Measurements from ENCODE around the gene MYO7A.

MYO7A gene

GRCh38 chr11:77112641-77113381 lies 15.2 kb upstream of the MYO7A start:
- no peak for DNase-seq

- no peak for DNase-seq
These were observed 14.5 kb upstream of the MYO7A start for GRCh38 chr11:77113382-77114088.

GRCh38 chr11:77114089-77114463 lies 14.0 kb upstream of the MYO7A start:
- DNase-seq = no peak

GRCh38 chr11:77115181-77115611 lies 12.8 kb upstream of the MYO7A start:
- no peak for DNase-seq

- no peak for DNase-seq
These were observed 12.1 kb upstream of the MYO7A start for GRCh38 chr11:77115956-77116355.

GRCh38 chr11:77117492-77117891 lies 10.6 kb upstream of the MYO7A start:
- DNase-seq = no peak

- no peak for DNase-seq
These were observed 10.0 kb upstream of the MYO7A start for GRCh38 chr11:77118086-77118485.

- DNase-seq = no peak
These were observed 9.1 kb upstream of the MYO7A start for GRCh38 chr11:77118971-77119370.

- DNase-seq = no peak
These were observed 8.5 kb upstream of the MYO7A start for GRCh38 chr11:77119531-77119936.

GRCh38 chr11:77120571-77120970 lies 7.5 kb upstream of the MYO7A start:
- no peak for DNase-seq

GRCh38 chr11:77121096-77121640 lies 6.9 kb upstream of the MYO7A start:
- no peak for DNase-seq

- no peak for DNase-seq
These were observed 6.0 kb upstream of the MYO7A start for GRCh38 chr11:77121876-77122575.

GRCh38 chr11:77122576-77123212 lies 5.4 kb upstream of the MYO7A start:
- DNase-seq = no peak

GRCh38 chr11:77123591-77123990 lies 4.5 kb upstream of the MYO7A start:
- DNase-seq = no peak

- no peak for DNase-seq
These were observed 4.0 kb upstream of the MYO7A start for GRCh38 chr11:77124041-77124440.

GRCh38 chr11:77124488-77124887 lies 3.6 kb upstream of the MYO7A start:
- DNase-seq = no peak

- DNase-seq = no peak
These were observed 2.9 kb upstream of the MYO7A start for GRCh38 chr11:77125191-77125590.

- DNase-seq = no peak
These were observed 2.4 kb upstream of the MYO7A start for GRCh38 chr11:77125695-77126094.

GRCh38 chr11:77126156-77126775 lies 1.8 kb upstream of the MYO7A start:
- DNase-seq = no peak

- DNase-seq = no peak
These were observed 1.2 kb upstream of the MYO7A start for GRCh38 chr11:77126861-77127234.

- no peak for DNase-seq
These were observed 673 bp upstream of the MYO7A start for GRCh38 chr11:77127235-77127911.

Data from GDM1 (cell line).